Mesothelial cell of epicardium (in vitro differentiated cells): ENCODE measurements around the gene CFAP43. TPM values are rescaled to one million over a fixed set of nuclear protein-coding genes. Genes with fewer than 3 reads are reported as not detected.

Experiments used
- DNase-seq, 2 experiments: peaks; one replicate each; pipeline ENCODE4 v3.0.0; 2021; ENCODE audit warnings: low spot score in 2 of 2; ENCODE audit not compliant: unreplicated experiment in 2 of 2
- H3K27ac Mint-ChIP-seq: 2 replicates; pipeline ENCODE4 v1.8.0; 2021; ENCODE audit warnings: mixed read lengths
- H3K27me3 Mint-ChIP-seq: 2 replicates; pipeline ENCODE4 v1.8.0; 2021; ENCODE audit warnings: low read depth, mixed read lengths
- H3K36me3 Mint-ChIP-seq: 2 replicates; pipeline ENCODE4 v1.8.0; 2021; ENCODE audit warnings: mixed read lengths
- H3K4me1 Mint-ChIP-seq: 2 replicates; pipeline ENCODE4 v1.8.0; 2021; ENCODE audit warnings: mixed read lengths
- H3K4me3 Mint-ChIP-seq: 2 replicates; pipeline ENCODE4 v1.8.0; 2021; ENCODE audit warnings: mild to moderate bottlenecking, moderate library complexity, mixed read lengths
- H3K9me3 Mint-ChIP-seq: 2 replicates; pipeline ENCODE4 v1.8.0; 2021; ENCODE audit warnings: mixed read lengths
- total RNA-seq: library from RNA; stranded (reverse); gene quantifications from 3 replicates; pipeline ENCODE4 v1.2.1, GENCODE V29; 2021
- TF ChIP-seq, protein P1 (sequence below): fragments of 200-600 bp; sonication (generic); IDR thresholded peaks from one replicate; pipeline ENCODE4 v1.5.0; 2021; ENCODE audit warnings: antibody characterized with exemption; ENCODE audit not compliant: unreplicated experiment

Gene CFAP43
- total RNA-seq, 1 donor from 2014 or later, result 2.1 TPM

DNA sequence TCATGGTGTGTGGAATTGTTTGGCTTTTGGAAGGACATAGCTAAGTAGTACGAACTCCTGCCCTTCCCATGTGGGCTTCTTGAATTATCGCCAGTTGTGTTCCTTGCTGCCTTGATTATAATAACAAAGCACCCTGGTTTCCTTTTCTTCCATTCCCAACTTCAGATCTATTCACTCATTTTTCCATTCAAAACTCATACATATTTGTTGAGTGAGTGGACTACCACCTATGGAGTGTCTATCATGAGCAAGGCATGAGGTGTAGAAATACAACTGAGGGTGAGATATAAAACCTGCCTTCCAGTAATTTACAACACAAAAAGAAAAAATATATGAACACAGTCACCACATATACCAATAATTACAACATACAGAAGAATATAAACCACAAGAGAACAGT lies 141.6 kb downstream of the CFAP43 start:
- Mint-ChIP-seq H3K27ac (no peak overlapping the region), H3K4me3 (no peak overlapping the region), H3K9me3 (no peaks in the 10 kb centered on the region), H3K27me3 (no peaks in the 10 kb centered on the region), H3K36me3 (no peaks in the 10 kb centered on the region), H3K4me1 (peaks cover 4% of the 10 kb centered on the region)
- no peak for DNase-seq
- TF ChIP-seq, protein P1, sequence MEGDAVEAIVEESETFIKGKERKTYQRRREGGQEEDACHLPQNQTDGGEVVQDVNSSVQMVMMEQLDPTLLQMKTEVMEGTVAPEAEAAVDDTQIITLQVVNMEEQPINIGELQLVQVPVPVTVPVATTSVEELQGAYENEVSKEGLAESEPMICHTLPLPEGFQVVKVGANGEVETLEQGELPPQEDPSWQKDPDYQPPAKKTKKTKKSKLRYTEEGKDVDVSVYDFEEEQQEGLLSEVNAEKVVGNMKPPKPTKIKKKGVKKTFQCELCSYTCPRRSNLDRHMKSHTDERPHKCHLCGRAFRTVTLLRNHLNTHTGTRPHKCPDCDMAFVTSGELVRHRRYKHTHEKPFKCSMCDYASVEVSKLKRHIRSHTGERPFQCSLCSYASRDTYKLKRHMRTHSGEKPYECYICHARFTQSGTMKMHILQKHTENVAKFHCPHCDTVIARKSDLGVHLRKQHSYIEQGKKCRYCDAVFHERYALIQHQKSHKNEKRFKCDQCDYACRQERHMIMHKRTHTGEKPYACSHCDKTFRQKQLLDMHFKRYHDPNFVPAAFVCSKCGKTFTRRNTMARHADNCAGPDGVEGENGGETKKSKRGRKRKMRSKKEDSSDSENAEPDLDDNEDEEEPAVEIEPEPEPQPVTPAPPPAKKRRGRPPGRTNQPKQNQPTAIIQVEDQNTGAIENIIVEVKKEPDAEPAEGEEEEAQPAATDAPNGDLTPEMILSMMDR, result no peak

DNA sequence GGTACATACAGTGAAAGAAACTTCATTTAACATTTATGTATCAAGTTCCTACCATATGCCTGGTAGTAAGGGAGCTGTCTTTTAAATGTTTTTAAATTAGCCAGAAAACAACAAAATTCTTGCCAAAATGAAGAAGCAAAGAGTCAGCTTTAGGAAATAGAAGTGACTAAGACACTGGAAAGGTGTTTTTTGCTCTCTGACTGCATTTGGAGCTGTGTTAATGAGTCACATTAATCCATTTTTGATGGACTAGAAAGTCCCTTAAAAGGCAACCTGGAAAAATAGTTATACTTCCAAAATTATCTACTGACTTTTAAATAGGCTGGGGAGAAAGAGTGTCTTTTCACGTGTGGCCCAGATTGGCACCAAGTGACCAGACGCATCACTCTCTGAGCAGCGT lies 142.5 kb downstream of the CFAP43 start:
- peaks cover 13% of the 10 kb centered on the region for H3K4me1 Mint-ChIP-seq
- no peak for DNase-seq
- no peaks in the 10 kb centered on the region for H3K27me3 Mint-ChIP-seq
- TF ChIP-seq, protein P1, result no peak
- no peak overlapping the region for H3K4me3 Mint-ChIP-seq
- no peaks in the 10 kb centered on the region for H3K9me3 Mint-ChIP-seq
- H3K36me3 Mint-ChIP-seq, result no peaks in the 10 kb centered on the region
- H3K27ac Mint-ChIP-seq, result no peak overlapping the region

DNA sequence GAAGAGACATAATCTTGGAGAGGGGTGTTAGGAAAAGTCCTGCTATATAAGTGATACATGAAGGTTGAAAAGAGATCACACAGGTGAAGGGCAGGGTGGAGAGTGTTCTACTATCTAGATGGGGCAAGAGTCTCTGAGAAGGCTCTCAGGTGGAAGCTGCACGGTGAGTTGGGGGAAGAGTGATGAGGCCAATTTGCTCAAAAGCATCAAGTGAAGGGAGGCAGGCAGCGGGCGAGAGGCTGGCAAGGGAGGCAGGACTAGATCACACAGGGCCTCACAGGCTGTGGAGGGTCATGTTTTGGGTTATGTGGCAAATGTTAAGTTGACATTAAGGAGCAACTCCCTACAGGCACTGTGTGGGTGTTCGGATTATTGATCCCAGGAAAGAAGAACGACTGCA lies 143.9 kb downstream of the CFAP43 start:
- H3K4me1 Mint-ChIP-seq, result peaks cover 16% of the 10 kb centered on the region
- no peak overlapping the region for H3K4me3 Mint-ChIP-seq
- DNase-seq, result no peak
- no peaks in the 10 kb centered on the region for H3K27me3 Mint-ChIP-seq
- TF ChIP-seq, protein P1, result no peak
- no peak overlapping the region for H3K27ac Mint-ChIP-seq
- no peaks in the 10 kb centered on the region for H3K36me3 Mint-ChIP-seq
- H3K9me3 Mint-ChIP-seq, result no peaks in the 10 kb centered on the region

DNA sequence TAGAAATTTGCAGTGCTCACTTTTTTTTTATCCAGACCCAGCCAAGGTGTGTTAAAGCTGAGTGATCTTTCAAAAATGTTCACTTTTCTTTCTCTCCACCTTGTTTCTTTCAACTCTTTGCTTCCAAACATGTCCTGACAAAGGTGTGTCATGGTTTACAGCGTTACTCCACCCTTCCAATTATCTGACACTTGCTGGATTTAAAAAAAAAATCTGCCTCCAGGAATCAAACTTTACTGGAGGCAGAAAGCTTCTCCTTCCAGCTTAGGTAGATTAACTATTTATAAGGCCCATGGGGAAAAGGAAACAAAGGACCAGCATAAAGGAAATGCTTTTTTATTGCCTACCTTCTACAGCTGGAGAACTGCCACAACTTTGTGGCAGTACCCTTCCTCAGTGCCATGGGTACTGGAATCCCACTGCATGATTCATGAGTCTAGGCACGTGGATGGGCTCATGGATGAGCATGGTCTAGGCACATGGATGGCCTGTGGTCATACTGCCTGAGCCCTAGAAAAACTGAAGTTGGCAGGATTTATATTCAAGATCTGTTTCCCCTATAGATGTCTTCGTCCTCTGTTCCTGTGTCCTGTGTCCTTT lies 146.3 kb downstream of the CFAP43 start, which contains the start of gene COL17A1:
Gene COL17A1, minus strand, starts transcription at position 80 of the 600 bp plus-strand sequence. CDS start 5,207 bp downstream, outside the sequence.
- H3K9me3 Mint-ChIP-seq, result no peaks in the 10 kb centered on the region
- no peaks in the 10 kb centered on the region for H3K36me3 Mint-ChIP-seq
- DNase-seq, result no peak
- no peak within 1 kb of the TSS for H3K4me3 Mint-ChIP-seq
- peaks cover 35% of the 10 kb centered on the region for H3K4me1 Mint-ChIP-seq
- H3K27ac Mint-ChIP-seq, result no peak within 1 kb of the TSS
- H3K27me3 Mint-ChIP-seq, result no peaks in the 10 kb centered on the region
- TF ChIP-seq, protein P1, result no peak

DNA sequence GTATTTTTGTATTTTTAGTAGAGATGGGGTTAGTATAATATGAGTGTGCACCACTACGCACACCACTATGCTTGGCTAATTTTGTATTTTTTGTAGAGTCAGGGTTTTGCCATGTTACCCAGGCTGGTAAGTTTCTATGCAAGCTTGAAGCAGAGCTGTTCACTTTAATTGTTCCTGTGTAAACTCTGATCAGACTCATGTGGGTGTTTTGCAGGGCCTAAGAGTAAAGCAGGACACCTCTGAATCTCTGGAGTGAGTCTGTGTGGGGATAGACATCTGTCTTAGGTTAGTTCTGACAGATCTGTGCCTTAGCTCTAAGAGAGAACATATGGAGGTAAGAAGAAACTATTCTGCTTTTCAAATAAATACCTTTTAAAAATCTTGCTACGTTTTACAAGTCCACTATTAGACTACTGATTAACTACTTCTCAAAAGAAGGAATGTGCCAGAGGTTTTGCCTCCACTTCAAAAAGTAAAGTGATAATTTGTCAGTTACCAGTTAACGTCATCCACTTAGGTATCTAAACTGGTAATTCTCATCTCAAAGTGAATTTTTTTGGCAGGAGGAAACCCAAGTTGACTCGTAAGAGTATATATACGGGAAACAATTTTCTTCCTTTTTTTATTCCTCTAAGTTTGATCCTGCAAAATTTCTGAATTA lies 147.6 kb downstream of the CFAP43 start:
- DNase-seq, result no peak
- Mint-ChIP-seq H3K27ac (no peak overlapping the region), H3K4me3 (no peak overlapping the region), H3K27me3 (no peaks in the 10 kb centered on the region), H3K4me1 (peaks cover 39% of the 10 kb centered on the region), H3K9me3 (no peaks in the 10 kb centered on the region), H3K36me3 (no peaks in the 10 kb centered on the region)
- TF ChIP-seq, protein P1, result no peak
